ENCODE measurements around the gene ETDC.

The ETDC gene

GRCh38 chrX:135347381-135348016, 38.2 kb downstream of the ETDC start:
- TF ChIP-seq CTCF (conservative IDR thresholded peaks at IDR 0.05) = no peak
- H3K27ac ChIP-seq = no peak overlapping the region

- no peak for TF ChIP-seq CTCF (conservative IDR thresholded peaks at IDR 0.05)
- no peak overlapping the region for H3K27ac ChIP-seq
These were observed 45.0 kb downstream of the ETDC start for GRCh38 chrX:135354288-135354687.
